ENCODE data around the gene MON1B.
"Not testable (repeated sequence)": the region's sequence is repeated elsewhere in the genome, so short reads cannot be mapped to it uniquely, and the experiment has no call there.

MON1B gene

DNA sequence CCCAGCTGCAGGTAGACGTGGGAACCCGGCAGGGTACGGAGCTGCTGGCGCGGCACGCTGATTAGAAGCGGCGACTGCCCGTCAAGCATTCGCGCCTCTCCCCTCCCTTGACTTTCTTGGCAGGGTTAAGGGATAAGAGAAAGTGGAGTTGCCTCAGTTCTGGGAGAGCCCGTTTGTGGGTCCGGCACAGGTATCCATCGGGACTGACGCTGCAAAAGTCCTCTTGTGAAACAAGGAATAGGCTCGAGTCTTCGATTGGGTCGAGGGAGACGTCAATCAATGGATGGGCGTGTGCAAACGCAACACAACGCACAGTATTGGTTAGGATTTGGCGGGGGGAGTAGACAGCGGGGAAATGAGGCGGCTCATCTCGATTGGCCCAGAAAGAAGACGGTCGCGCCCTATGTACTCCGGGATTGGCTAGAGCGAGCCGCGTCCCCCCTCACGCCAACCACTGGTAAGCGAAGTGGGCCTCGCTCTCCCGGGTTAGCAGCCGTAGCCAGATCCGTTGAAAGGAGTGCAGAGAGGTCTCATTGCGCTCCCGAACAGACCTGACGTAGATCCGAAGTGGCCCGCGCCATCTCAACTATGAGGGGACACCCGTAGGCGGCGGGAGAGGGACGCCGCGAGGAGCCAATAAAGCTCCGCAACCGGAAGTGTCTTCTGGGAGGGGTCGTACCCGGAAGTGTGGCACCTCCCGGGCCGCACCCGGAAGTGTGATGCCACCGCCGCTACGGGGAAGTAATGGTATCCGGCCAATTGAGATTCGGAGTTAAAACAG, at the start of gene MON1B:
Gene MON1B (plus strand): TSS at position 713 of the 781 bp plus-strand sequence. CDS start 296 bp downstream, outside the sequence.
- Histone ChIP-seq H3K9me3 (ENCODE audit: low read length) (no peaks in the 10 kb centered on the region), H3K9ac (ENCODE audit: low read length) (peak within 1 kb of the TSS; percentile 93), H3K27me3 (ENCODE audit: control insufficient read depth in 1 of 2, insufficient read depth in 2 of 2, low read length in 2 of 2) (no peaks in the 10 kb centered on the region), H3K27ac (ENCODE audit: low read depth, low read length) (peak within 1 kb of the TSS; percentile 97), H3K36me3 (ENCODE audit: insufficient read depth, low read length) (peaks cover 11% of the 10 kb centered on the region), H3K4me1 (ENCODE audit: insufficient read depth, low read length) (peaks cover 15% of the 10 kb centered on the region), H3K4me3 (ENCODE audit: low read depth in 1 of 2, low read length in 2 of 2) (peak within 1 kb of the TSS; percentile 96 to 97)

DNA sequence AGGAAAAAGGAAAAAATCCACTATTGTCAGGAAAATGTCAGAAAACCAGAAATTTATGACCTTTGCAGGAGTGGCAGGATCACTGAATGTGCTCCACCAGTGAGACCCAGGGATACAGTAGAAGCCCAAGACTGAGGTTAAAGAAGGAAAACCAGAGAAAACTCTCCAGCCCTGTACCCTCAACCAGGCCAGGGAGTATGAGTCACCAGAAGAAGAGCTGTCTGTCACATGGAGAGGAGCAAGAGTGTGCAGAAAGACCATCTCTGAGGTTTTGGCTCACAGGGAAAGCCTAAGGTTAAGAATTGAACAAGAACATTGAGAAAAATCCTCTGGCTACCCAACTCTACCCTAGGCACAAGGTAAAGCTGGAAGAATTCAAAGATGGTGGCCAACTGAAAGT, 47.6 kb upstream of the MON1B start:
- no peak overlapping the region for H3K9ac ChIP-seq (ENCODE audit: low read length)
- H3K4me1 ChIP-seq (ENCODE audit: insufficient read depth, low read length) = no peaks in the 10 kb centered on the region
- no peak overlapping the region for H3K4me3 ChIP-seq (ENCODE audit: low read depth in 1 of 2, low read length in 2 of 2)
- peaks cover 4% of the 10 kb centered on the region for H3K9me3 ChIP-seq (ENCODE audit: low read length)
- H3K27ac ChIP-seq (ENCODE audit: low read depth, low read length) = no peak overlapping the region
- no peaks in the 10 kb centered on the region for H3K27me3 ChIP-seq (ENCODE audit: control insufficient read depth in 1 of 2, insufficient read depth in 2 of 2, low read length in 2 of 2)
- H3K36me3 ChIP-seq (ENCODE audit: insufficient read depth, low read length) = no peaks in the 10 kb centered on the region

DNA sequence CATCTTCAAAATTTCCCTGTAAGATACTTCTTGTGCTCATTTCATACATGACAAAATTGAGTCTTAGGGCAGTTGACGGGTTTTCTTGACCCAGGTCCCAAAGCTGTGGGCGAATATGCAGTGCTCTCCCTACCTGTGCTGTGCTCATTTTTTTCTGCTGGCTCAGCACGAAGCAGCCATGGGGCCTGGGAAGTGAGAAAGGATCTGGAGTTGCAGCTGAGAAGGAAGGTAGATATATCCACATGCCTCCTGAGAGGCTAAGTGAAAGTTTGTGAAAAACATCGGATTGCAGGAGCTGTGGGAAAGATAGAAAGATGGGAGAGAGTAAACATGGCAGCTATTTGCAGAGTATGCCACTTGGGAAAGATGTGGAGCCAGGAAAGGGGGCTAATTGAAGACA, 42.9 kb upstream of the MON1B start:
- Histone ChIP-seq H3K36me3 (ENCODE audit: insufficient read depth, low read length) (no peaks in the 10 kb centered on the region), H3K4me3 (ENCODE audit: low read depth in 1 of 2, low read length in 2 of 2) (no peak overlapping the region), H3K4me1 (ENCODE audit: insufficient read depth, low read length) (no peaks in the 10 kb centered on the region), H3K27me3 (ENCODE audit: control insufficient read depth in 1 of 2, insufficient read depth in 2 of 2, low read length in 2 of 2) (no peaks in the 10 kb centered on the region), H3K27ac (ENCODE audit: low read depth, low read length) (no peak overlapping the region), H3K9me3 (ENCODE audit: low read length) (peaks cover 4% of the 10 kb centered on the region), H3K9ac (ENCODE audit: low read length) (no peak overlapping the region)

DNA sequence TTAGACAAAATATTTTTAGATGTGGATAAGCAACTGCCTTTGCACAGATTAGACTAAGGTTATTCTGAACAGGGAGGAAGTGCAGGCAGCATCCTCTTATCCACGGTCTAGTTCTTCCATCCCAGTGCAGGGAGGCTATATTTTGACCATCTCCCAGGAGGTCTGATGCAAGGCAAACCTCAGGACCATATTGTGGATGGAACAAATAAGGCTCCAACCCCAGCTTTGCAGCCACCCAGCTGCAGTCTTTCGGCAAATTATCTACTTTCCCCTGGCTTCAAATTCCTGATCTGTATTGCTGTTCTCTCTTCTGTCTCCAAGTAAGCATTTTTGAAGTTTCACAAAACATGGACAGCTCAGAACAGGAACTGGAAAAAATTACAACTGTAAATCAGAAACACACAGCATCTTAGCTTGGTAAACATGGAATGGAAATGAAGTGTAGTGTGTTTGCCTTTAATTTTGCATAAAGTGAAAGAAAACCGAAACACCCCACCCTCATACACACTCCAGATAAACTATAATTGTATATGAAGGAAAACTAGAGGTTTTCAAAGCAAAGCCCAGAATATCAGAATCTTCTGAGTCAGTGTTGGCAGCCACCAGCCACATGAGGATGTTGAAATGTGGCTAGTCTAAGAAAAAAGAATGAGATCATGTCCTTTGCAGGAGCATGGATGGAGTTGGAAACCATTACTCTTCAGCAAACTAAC, 33.5 kb upstream of the MON1B start:
- no peak overlapping the region for H3K27ac ChIP-seq (ENCODE audit: low read depth, low read length)
- no peak overlapping the region for H3K9ac ChIP-seq (ENCODE audit: low read length)
- no peaks in the 10 kb centered on the region for H3K36me3 ChIP-seq (ENCODE audit: insufficient read depth, low read length)
- H3K4me3 ChIP-seq (ENCODE audit: low read depth in 1 of 2, low read length in 2 of 2) = no peak overlapping the region
- no peaks in the 10 kb centered on the region for H3K9me3 ChIP-seq (ENCODE audit: low read length)
- H3K4me1 ChIP-seq (ENCODE audit: insufficient read depth, low read length) = no peaks in the 10 kb centered on the region
- H3K27me3 ChIP-seq (ENCODE audit: control insufficient read depth in 1 of 2, insufficient read depth in 2 of 2, low read length in 2 of 2) = no peaks in the 10 kb centered on the region

DNA sequence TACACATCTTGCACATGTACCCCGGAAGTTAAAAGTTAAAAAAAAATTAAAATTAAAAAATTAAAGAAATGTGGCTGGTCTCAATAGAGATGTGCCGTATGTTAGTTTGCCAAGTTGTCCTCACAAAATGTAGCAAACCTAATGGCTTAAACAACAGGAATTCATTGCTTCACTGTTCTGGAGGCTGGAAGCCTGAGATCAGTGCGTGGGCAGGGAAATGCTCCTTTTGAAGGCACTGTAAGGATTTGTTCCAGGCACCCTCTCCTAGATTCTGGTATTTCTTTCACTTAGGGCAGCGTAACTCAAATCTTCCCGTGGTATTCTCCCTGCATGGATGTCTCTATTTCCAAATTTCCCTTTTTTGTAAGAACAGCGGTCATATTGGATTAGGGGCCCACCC, 32.7 kb upstream of the MON1B start:
- Histone ChIP-seq H3K4me1 (ENCODE audit: insufficient read depth, low read length) (no peaks in the 10 kb centered on the region), H3K27ac (ENCODE audit: low read depth, low read length) (no peak overlapping the region), H3K9ac (ENCODE audit: low read length) (no peak overlapping the region), H3K9me3 (ENCODE audit: low read length) (no peaks in the 10 kb centered on the region), H3K4me3 (ENCODE audit: low read depth in 1 of 2, low read length in 2 of 2) (no peak overlapping the region), H3K27me3 (ENCODE audit: control insufficient read depth in 1 of 2, insufficient read depth in 2 of 2, low read length in 2 of 2) (no peaks in the 10 kb centered on the region), H3K36me3 (ENCODE audit: insufficient read depth, low read length) (no peaks in the 10 kb centered on the region)

DNA sequence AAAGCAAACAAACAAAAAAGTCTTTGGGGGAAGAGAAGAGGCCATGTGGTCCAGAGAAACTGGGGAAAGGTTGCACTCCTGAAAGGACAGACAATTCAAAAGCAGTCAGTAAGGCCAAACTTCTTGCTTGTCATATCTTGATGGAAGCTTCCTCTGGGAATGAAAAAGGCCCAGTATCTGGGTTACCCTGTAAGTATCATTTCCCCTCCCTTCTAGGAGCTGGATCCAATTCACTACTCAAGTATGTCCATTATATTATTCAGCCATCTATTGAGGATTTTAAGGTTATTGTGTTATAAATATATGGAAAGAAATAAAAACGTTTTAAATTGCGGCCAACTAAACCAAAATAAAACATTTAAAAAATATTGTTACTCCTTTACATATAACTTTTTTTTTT, 26.0 kb upstream of the MON1B start:
- Histone ChIP-seq H3K9ac (ENCODE audit: low read length) (no peak overlapping the region), H3K27me3 (ENCODE audit: control insufficient read depth in 1 of 2, insufficient read depth in 2 of 2, low read length in 2 of 2) (no peaks in the 10 kb centered on the region), H3K4me3 (ENCODE audit: low read depth in 1 of 2, low read length in 2 of 2) (no peak overlapping the region), H3K36me3 (ENCODE audit: insufficient read depth, low read length) (no peaks in the 10 kb centered on the region), H3K4me1 (ENCODE audit: insufficient read depth, low read length) (no peaks in the 10 kb centered on the region), H3K9me3 (ENCODE audit: low read length) (no peaks in the 10 kb centered on the region), H3K27ac (ENCODE audit: low read depth, low read length) (no peak overlapping the region)

DNA sequence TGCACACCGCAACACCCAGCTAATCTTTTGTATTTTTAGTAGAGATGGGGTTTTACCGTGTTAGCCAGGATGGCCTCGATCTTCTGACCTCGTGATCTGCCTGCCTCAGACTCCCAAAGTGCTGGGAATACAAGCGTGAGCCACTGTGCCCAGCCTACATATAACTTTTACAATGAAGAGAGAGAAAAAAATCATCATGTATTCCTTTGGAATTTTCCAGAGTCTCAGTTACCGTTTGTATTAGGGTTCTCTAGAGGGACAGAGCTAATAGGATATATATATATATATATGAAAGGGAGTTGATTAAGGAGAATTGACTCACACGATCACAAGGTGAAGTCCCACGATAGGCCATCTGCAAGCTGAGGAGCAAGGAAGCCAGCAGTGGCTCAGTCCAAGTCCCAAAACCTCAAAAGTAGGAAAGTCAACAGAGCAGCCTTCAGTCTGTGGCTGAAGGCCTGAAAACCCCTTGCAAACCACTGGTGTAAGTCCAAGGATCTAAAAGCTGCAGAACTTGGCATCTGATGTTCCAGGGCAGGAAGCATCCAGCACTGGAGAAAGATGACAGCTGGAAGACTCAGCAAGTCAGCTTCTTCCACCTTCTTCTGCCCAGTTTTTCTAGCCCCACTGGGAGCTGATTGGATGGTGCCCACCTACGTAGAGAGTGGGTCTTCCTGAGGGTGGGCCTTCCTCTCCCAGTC, 25.3 kb upstream of the MON1B start:
- not testable (repeated sequence) for H3K9ac ChIP-seq (ENCODE audit: low read length); H3K4me1 ChIP-seq (ENCODE audit: insufficient read depth, low read length); H3K36me3 ChIP-seq (ENCODE audit: insufficient read depth, low read length); H3K9me3 ChIP-seq (ENCODE audit: low read length); H3K4me3 ChIP-seq (ENCODE audit: low read depth in 1 of 2, low read length in 2 of 2); H3K27ac ChIP-seq (ENCODE audit: low read depth, low read length); H3K27me3 ChIP-seq (ENCODE audit: control insufficient read depth in 1 of 2, insufficient read depth in 2 of 2, low read length in 2 of 2)

DNA sequence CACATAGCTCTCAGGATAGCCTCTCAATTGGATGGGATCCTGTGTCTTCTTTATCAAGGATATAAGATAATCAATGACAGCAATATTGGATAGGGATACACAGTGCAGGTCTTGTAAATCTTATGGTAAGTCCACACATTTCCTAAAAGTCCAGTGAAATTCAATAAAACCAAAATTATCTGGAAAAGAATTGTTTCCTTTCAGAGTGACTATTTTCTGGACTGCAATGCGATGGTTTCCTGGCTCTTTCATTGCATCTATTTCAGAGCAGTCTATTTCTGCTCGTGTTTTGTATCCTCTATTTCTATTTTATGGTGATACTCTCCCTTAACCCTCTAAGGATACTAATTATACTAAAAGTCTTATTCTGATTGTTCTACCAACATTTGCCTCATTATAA, 24.3 kb upstream of the MON1B start:
- Histone ChIP-seq H3K4me3 (ENCODE audit: low read depth in 1 of 2, low read length in 2 of 2) (no peak overlapping the region), H3K36me3 (ENCODE audit: insufficient read depth, low read length) (no peaks in the 10 kb centered on the region), H3K9ac (ENCODE audit: low read length) (no peak overlapping the region), H3K27me3 (ENCODE audit: control insufficient read depth in 1 of 2, insufficient read depth in 2 of 2, low read length in 2 of 2) (no peaks in the 10 kb centered on the region), H3K9me3 (ENCODE audit: low read length) (no peaks in the 10 kb centered on the region), H3K4me1 (ENCODE audit: insufficient read depth, low read length) (no peaks in the 10 kb centered on the region), H3K27ac (ENCODE audit: low read depth, low read length) (no peak overlapping the region)

DNA sequence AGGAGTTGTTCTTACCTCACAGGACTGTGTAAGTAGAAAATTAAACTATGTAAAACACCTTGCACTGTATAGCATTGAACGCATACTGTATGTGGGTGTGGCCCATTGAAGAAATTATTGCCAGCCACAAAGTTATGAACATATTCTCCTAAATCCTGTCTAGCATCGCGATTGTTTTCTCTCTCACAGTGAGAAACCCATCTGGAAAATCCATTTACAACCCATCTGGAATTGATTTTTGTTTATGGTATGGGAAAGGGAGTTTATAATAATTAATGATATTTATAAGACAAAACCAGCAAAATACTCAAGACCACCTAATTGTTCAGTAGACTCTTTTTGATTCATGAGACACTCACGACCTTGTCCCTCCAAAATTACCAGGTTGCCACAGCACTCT, 22.1 kb upstream of the MON1B start:
- Histone ChIP-seq H3K36me3 (ENCODE audit: insufficient read depth, low read length) (no peaks in the 10 kb centered on the region), H3K27me3 (ENCODE audit: control insufficient read depth in 1 of 2, insufficient read depth in 2 of 2, low read length in 2 of 2) (no peaks in the 10 kb centered on the region), H3K4me3 (ENCODE audit: low read depth in 1 of 2, low read length in 2 of 2) (no peak overlapping the region), H3K9ac (ENCODE audit: low read length) (no peak overlapping the region), H3K4me1 (ENCODE audit: insufficient read depth, low read length) (no peaks in the 10 kb centered on the region), H3K27ac (ENCODE audit: low read depth, low read length) (no peak overlapping the region), H3K9me3 (ENCODE audit: low read length) (no peaks in the 10 kb centered on the region)

DNA sequence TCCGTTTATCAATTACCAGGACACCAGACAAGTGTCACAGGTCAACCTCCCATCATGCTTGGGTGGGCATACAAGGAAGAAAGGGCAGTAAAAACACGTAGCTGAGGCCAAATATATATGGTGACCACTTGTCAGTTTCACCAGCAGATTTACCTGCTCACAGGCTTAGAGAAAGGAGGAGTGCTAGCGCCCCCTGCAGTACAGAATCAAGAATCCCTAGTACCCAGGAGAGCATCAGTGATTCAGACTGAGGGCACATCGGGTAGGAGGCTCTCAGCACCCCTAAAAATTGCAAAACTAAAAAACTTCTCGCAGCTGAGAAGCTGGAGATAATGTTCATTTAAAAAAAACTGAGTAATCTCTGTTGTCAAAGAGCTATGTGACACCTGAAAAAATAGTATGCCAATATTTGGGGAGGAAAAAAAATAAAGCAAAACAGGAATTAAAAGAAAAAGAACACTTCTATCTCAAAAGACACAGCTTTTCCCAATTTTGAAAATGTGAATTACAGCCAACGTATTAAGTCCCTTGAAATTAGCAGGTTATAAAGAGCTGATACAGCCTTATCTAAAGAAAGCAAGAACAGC, 21.2 kb upstream of the MON1B start:
- no peaks in the 10 kb centered on the region for H3K27me3 ChIP-seq (ENCODE audit: control insufficient read depth in 1 of 2, insufficient read depth in 2 of 2, low read length in 2 of 2)
- H3K9ac ChIP-seq (ENCODE audit: low read length) = no peak overlapping the region
- H3K4me1 ChIP-seq (ENCODE audit: insufficient read depth, low read length) = no peaks in the 10 kb centered on the region
- no peaks in the 10 kb centered on the region for H3K36me3 ChIP-seq (ENCODE audit: insufficient read depth, low read length)
- no peak overlapping the region for H3K4me3 ChIP-seq (ENCODE audit: low read depth in 1 of 2, low read length in 2 of 2)
- H3K27ac ChIP-seq (ENCODE audit: low read depth, low read length) = no peak overlapping the region
- no peaks in the 10 kb centered on the region for H3K9me3 ChIP-seq (ENCODE audit: low read length)

DNA sequence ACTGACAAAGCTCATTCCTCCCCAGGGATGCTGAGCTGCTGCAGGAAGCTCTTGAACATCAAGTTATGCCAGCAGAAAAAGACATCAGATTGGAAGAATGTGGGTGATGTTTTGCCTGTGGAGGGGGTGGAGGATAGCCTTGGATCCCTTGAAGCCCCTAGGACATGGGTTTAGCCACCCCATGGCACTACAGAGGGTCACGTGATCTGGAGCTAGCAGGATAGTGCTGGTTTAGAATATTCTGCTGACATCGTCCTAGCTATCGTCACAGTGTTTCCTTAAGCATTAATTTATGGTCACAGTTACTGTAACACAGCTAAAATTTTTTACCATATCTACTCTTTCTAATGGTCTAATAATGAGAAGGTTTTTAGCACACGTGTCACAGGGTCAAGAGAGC, 20.2 kb upstream of the MON1B start:
- Histone ChIP-seq H3K27me3 (ENCODE audit: control insufficient read depth in 1 of 2, insufficient read depth in 2 of 2, low read length in 2 of 2) (no peaks in the 10 kb centered on the region), H3K4me1 (ENCODE audit: insufficient read depth, low read length) (no peaks in the 10 kb centered on the region), H3K9ac (ENCODE audit: low read length) (no peak overlapping the region), H3K4me3 (ENCODE audit: low read depth in 1 of 2, low read length in 2 of 2) (no peak overlapping the region), H3K9me3 (ENCODE audit: low read length) (no peaks in the 10 kb centered on the region), H3K27ac (ENCODE audit: low read depth, low read length) (no peak overlapping the region), H3K36me3 (ENCODE audit: insufficient read depth, low read length) (no peaks in the 10 kb centered on the region)
